ENCODE data around the gene PRAC2.

- TF ChIP-seq, protein P1, sequence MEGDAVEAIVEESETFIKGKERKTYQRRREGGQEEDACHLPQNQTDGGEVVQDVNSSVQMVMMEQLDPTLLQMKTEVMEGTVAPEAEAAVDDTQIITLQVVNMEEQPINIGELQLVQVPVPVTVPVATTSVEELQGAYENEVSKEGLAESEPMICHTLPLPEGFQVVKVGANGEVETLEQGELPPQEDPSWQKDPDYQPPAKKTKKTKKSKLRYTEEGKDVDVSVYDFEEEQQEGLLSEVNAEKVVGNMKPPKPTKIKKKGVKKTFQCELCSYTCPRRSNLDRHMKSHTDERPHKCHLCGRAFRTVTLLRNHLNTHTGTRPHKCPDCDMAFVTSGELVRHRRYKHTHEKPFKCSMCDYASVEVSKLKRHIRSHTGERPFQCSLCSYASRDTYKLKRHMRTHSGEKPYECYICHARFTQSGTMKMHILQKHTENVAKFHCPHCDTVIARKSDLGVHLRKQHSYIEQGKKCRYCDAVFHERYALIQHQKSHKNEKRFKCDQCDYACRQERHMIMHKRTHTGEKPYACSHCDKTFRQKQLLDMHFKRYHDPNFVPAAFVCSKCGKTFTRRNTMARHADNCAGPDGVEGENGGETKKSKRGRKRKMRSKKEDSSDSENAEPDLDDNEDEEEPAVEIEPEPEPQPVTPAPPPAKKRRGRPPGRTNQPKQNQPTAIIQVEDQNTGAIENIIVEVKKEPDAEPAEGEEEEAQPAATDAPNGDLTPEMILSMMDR (IDR thresholded peaks at IDR 0.05) = no peak
- TF ChIP-seq POLR2AphosphoS5 (IDR thresholded peaks at IDR 0.05; ENCODE audit: low read depth, low read length) = no peak
These were observed 38.1 kb downstream of the PRAC2 start for GRCh38 chr17:48761114-48761513.
